Fibroblast of gingiva (primary cell): ENCODE measurements around the gene ZNF106.

ENCODE experiments used
- DNase-seq: peaks from one replicate; pipeline ENCODE4 v3.0.0-alpha.2; 2011; ENCODE audit warnings: low read depth

ZNF106 gene

DNA sequence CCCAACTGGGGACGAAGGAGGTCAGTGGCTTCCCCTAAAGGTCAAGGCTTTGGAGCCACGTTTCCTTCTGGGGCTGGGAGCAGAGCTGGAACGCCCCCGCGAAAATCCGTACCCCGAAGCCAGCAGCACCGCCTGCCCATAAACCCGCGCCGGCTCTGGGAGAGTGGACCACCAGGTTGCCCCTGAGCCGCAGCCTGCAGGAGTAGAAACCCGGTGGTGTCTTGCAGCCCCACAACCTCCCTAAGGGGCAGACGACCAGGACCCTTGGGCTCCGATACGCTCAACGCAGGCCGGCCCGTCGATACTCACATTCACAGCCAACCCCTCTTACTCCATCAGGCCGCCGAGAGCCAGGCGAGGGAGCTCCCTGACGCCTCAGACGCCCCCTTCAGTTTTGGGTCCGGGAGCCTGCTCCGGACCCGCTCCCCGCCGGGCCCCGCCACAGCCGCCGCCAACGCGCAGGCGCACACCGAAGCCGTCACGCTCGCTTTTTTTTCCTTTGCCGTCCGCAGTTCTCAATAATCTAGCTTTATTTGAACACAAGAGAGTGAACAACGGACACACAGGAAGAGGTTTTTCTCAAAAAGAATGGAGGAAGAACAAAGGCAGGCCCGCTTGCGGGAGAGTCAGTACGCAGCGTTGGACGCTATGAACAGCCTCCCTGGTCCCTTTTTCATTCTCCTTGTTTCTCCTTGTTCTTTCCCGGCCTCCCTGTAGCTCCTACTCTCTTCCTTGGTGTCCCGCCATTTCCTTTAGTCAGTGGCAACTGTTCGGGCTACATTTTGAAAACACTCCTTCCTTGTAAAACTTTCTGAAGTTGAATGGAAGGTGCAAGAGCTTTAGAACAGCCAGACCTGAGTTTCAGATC lies at the start of gene ZNF106:
Gene ZNF106, minus strand, starts transcription at position 471 of the 868 bp plus-strand sequence. CDS start 18,852 bp downstream, outside the sequence.
- DNase-seq: peak; percentile 90

GRCh38 chr15:42533246-42533645 lies 42.3 kb upstream of the ZNF106 start:
- DNase-seq: no peak

DNA sequence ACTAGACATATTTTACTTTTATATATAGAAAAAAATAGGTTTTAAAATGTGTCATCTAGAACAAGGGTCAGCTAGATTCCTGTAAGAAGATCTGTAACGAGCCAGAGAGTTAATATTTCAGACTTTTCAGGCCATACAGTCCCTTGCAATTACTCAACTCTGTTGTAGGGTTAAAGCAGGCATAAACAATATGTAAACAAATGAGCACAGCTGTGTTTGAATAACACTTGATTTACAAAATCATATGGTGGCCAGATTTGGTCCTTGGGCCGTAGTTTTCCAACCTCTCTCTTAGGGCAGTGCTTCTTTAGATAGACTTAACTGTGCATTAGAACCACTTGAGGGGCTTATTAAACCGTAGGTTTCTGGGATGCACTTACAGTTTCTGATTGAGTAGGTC lies 38.0 kb upstream of the ZNF106 start:
- peak; percentile 45 for DNase-seq

DNA sequence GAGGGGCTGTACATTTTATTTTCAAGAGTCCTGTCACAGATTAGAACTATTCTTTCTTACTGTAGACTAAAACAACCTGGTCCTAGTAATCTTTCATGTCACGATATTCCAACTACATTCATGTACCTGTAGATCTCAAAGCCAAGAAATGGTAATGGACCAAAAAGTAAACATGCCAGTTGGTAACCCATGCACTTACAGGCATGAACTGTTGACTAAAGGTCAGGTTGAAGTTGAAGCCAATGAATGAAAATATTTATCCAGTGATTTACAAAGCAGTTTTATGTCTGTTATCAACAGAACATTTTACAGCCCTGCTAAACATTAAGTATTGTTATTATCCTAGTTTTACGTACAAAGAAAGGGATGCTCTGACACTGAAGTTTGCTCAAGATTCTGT lies 32.4 kb upstream of the ZNF106 start:
- no peak for DNase-seq

DNA sequence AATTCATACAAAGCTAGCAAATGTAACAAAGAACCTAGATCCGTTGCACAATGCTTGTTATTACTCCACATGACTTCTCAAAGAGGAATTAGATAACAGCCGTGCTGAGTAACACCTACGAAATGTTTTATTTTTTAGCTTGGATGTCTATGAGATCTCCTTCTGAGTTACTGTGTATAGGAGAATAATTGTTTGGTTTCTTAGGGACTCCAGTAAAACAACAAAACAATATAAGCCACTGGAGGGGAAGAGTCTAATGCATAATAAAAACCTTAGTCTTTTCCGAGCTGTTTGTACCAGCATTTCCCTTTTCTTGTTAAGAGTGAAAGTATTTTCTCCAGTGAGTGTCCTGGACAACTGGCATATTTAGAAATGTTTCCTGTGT lies 20.1 kb upstream of the ZNF106 start:
- peak; percentile 22 for DNase-seq

GRCh38 chr15:42510258-42511006 lies 19.5 kb upstream of the ZNF106 start:
- no peak for DNase-seq

GRCh38 chr15:42508263-42508690 lies 17.3 kb upstream of the ZNF106 start:
- no peak for DNase-seq

- DNase-seq: no peak
Measured at GRCh38 chr15:42507514-42507913, 16.6 kb upstream of the ZNF106 start.

DNA sequence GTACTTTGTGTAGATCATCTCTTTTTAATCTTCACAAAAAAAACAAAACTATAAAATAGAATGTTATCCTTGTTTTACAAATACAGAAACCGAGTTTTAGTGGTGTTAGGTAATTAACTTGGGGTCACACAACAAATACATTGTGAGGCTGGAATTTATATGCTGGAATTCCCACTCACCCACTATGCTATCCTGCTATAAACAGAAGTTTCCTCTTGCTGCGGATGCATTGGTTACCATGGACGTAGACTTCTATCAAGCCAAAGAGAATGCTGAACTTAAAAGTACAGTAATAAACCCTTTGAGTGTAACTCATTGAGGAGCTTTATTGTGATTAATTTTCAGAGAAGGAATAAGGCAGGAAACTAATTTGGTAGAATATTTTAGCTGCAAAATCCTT lies 13.7 kb upstream of the ZNF106 start:
- DNase-seq: no peak

DNA sequence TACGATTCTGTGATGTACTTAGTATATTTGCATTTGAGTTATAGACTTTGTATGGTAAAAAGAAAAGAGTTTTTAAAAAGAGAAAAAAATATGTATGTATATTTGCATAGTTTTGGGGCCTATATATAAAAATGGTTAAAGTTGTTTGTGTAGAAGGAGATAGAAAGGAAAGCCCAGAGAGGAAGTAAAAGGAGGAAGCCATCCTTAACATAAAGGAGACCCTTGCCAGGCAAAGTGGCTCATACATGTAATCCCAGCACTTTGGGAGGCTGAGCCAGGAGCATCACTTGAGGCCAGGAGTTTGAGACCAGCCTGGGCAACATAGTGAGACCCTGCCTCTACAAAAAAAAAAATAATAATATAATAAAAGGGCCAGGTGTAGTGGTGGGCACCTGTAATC lies 12.9 kb upstream of the ZNF106 start:
- no peak for DNase-seq

DNA sequence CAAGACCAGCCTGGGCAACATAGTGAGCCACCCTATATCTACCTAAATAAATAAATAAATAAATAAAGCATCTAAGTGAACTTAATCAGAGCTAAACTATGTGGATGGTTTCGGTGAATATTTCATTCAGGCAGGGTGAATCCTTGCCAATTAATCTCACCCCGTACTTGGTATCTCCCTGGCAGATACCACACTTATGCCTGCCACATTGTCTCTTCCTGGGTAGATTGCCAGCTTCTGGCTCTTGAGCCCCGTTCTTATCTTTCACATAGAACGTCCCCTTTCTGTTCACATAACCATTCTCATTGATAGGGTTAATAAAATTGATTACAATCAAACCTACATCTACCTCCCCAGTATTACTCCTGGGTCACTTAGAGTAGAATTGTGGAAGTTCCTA lies 11.5 kb upstream of the ZNF106 start:
- DNase-seq: no peak

GRCh38 chr15:42499858-42500609 lies 9.1 kb upstream of the ZNF106 start:
- DNase-seq: no peak

- no peak for DNase-seq
Measured at GRCh38 chr15:42498212-42499068, 7.5 kb upstream of the ZNF106 start.

GRCh38 chr15:42495361-42496212 lies 4.6 kb upstream of the ZNF106 start, which contains the start of gene SNAP23:
SNAP23 (plus strand) TSS chr15:42495634; CDS start chr15:42511847, 16,213 bp downstream.
- DNase-seq: peak; percentile 97

- peak; percentile 66 for DNase-seq
Measured at GRCh38 chr15:42494998-42495360, 4.0 kb upstream of the ZNF106 start.

DNA sequence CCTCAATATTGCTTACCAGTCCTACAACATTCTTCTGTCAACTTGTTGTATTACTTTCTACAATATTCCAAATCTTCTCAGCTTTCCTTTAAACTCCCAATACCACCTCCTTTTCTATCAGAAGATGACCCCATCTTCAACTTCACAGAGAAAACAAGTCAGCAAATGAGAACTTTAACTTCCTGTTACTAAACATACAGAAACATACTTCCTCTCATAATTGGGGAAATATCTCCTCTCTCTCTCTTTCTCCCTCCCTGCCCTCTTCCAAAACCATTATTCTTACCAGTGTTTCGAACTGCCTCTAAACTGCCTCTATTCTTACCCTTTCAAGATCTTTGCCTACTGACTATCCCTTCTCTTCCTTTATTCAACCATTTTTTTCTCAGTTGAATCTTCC lies 2.7 kb upstream of the ZNF106 start:
- DNase-seq: no peak

GRCh38 chr15:42491539-42492225 lies 741 bp upstream of the ZNF106 start:
- peak; percentile 14 for DNase-seq

- no peak for DNase-seq
Measured at GRCh38 chr15:42490291-42490670, 660 bp downstream of the ZNF106 start.

DNA sequence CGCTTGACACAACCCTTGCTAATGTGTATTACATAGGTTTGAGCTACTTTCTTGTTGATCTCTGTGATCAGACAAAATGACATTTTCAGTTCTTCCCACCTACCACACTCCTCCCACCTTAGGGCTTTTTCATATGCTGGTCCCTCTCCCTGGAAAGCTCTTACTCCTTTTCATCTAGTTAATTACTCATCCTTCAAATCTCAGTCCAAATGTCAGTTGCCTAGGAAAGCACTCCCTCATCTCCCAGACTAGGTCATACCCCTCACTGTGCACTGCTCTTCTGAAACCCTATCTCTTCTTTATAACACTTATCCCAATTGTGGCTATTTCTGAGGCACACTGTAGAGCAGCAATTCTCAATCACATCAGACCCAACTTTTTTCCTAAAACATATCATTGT lies 7.3 kb downstream of the ZNF106 start:
- DNase-seq: no peak

DNA sequence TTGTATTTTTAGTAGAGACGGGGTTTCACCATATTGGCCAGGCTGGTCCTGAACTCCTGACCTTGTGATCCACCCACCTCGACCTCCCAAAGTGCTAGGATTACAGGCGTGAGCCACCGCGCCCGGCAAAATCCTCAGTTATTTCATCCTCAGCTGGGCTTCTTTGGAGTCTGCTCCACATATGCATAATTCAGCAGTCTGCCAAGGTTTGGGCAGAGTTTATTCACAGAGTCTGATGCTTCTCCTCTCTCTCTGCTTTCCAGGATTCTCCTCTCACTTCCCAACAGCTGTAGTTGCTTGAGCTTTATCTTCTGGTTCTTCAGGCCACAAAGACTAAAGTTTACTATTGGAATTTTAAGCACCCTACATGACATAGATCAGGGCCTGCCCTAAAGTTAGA lies 8.2 kb downstream of the ZNF106 start:
- no peak for DNase-seq
